GM06990 (cell line): ENCODE measurements around the gene TMEM186.
"Not testable (repeated sequence)": the region's sequence is repeated elsewhere in the genome, so short reads cannot be mapped to it uniquely, and the experiment has no call there.

Source experiments
- DNase-seq: peaks from one replicate; pipeline ENCODE4 v3.0.0-alpha.2; 2011; ENCODE audit not compliant: insufficient read length; ENCODE audit errors: extremely low read depth
- H3K27me3 ChIP-seq: replicated peaks from 2 replicates; pipeline ENCODE4 v1.6.0; 2011; ENCODE audit warnings: low read length; ENCODE audit not compliant: control insufficient read depth, insufficient read depth
- H3K36me3 ChIP-seq: 2 replicates; pipeline ENCODE4 v1.5.1; 2011; ENCODE audit warnings: low read length; ENCODE audit not compliant: control insufficient read depth, insufficient read depth
- H3K4me3 ChIP-seq: replicated peaks from 2 replicates; pipeline ENCODE4 v1.5.1; 2011; ENCODE audit warnings: low read depth, mild to moderate bottlenecking, control low read depth, low read length
- TF ChIP-seq, protein P1 (sequence below): IDR thresholded peaks from 2 replicates; pipeline ENCODE4 v1.5.1; 2011; ENCODE audit warnings: low read length, control low read depth, mild to moderate bottlenecking, inconsistent platforms; ENCODE audit not compliant: insufficient read depth, poor library complexity, severe bottlenecking

TMEM186 gene

DNA sequence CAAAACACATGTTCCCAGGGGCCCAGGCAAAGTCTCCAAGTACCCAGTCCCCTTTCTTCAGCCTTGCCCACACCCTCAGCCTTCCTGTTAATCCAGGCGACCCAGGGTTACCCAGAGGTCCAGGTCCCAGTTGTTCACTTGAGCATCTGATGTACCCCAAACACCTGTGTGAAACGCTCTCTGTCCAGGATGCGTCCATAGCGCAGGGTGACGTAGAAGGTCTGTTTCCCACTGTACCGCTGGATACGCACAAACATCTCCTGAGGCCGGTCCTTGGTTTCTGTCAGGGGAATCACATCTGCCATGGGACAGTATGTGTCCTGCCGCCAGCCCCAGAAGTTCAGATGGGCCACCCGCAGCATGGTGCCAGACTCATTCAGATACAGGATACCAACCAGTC is 1.6 kb downstream of the TMEM186 start:
- Histone ChIP-seq H3K27me3 (no peaks in the 10 kb centered on the region), H3K36me3 (no peaks in the 10 kb centered on the region; the same call in none of the 2 replicates), H3K4me3 (no peak overlapping the region)
- TF ChIP-seq, protein P1, sequence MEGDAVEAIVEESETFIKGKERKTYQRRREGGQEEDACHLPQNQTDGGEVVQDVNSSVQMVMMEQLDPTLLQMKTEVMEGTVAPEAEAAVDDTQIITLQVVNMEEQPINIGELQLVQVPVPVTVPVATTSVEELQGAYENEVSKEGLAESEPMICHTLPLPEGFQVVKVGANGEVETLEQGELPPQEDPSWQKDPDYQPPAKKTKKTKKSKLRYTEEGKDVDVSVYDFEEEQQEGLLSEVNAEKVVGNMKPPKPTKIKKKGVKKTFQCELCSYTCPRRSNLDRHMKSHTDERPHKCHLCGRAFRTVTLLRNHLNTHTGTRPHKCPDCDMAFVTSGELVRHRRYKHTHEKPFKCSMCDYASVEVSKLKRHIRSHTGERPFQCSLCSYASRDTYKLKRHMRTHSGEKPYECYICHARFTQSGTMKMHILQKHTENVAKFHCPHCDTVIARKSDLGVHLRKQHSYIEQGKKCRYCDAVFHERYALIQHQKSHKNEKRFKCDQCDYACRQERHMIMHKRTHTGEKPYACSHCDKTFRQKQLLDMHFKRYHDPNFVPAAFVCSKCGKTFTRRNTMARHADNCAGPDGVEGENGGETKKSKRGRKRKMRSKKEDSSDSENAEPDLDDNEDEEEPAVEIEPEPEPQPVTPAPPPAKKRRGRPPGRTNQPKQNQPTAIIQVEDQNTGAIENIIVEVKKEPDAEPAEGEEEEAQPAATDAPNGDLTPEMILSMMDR = no peak
- DNase-seq = no peak

DNA sequence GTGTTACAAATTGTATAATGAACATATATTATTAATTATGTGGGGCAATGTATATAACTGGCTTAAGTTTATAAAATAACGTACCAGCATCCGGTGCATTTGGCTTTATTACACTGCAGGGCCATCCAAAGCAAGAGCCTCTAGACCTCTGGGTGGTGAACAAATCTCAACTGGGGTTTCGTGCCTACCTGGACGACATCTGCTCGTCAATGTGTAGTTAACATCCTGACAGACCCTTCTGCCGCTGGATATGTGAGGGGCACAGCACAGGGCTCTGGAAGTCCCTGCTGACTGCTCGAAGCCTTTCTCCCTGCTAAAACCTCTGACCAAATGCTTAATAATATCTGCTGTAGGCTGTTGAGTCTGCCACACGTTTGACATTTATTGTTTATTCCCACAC is 2.3 kb downstream of the TMEM186 start:
- no peak overlapping the region for H3K4me3 ChIP-seq
- no peaks in the 10 kb centered on the region; the same call in none of the 2 replicates for H3K36me3 ChIP-seq
- DNase-seq = no peak
- H3K27me3 ChIP-seq = no peaks in the 10 kb centered on the region
- TF ChIP-seq, protein P1 = no peak

DNA sequence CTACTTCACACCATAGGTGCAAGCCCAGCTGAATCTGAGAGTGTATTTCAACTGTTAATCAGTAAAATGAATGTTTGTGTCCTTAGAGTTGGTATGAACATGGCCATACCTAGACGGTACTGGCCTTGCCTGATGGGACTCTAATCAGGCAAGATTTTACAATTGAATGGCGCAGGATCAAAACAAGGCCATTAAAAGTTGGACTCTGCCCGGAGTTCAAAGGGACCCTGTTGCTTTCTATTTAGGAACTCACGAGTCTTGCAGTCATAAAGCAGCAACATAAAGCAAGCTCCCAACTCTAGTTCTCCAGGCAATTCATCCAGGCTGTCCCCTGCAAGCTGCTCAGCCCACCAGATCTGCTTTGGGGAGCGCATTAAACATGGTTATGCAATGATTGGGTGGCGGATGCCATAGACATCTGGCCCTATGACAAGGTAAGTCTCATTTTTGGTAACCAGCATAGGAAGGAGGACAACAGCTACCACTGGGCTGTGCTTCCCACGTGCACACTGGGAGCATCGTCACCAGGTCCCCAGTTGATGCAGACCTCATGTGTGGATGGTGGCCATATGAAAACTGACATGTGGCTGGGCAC is 8.8 kb downstream of the TMEM186 start:
- TF ChIP-seq, protein P1 = no peak
- no peaks in the 10 kb centered on the region for H3K27me3 ChIP-seq
- no peaks in the 10 kb centered on the region; the same call in 1 of the 2 replicates for H3K36me3 ChIP-seq
- DNase-seq = no peak
- no peak overlapping the region for H3K4me3 ChIP-seq

DNA sequence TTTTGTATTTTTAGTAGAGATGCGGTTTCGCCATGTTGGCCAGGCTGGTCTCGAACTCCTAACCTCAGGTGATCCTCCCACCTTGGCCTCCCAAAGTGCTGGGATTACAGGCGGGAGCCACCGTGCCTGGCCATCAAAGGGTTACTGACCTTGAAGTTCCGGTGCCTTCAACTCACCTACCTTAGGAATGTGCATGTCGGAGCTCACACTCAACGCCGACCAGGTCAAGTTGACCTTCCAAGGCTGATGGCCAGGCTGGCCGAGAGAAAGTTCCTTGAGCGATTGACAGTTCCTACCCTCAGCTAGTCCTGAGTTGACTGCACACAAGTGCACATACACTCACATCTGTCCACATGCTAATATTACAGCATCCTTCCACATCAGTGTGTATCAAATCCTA is 11.1 kb downstream of the TMEM186 start:
- not testable (repeated sequence) for H3K36me3 ChIP-seq, DNase-seq, H3K4me3 ChIP-seq, H3K27me3 ChIP-seq

DNA sequence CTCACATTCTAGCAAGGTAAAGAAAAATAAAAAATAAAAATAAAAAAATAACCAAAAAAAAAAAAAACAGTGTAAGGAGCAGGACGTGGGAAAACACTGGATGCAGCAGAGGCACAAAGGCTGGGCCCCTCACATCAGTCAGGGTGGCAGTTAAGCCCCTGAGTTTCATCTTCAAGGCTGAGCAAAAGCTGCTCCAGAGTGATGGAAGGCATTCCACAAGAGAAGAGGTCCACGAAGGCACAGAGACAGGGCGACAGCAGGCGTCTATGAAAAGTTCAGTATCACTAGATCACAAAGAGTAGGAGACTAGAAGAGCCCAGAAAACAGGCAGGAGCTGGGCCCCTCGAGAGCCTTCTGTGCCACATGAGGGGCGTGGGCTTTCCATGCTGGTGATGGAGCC is 12.0 kb downstream of the TMEM186 start:
- no peak overlapping the region for H3K4me3 ChIP-seq
- no peaks in the 10 kb centered on the region; the same call in 1 of the 2 replicates for H3K27me3 ChIP-seq
- H3K36me3 ChIP-seq = no peaks in the 10 kb centered on the region
- no peak for DNase-seq
- TF ChIP-seq, protein P1 = no peak

DNA sequence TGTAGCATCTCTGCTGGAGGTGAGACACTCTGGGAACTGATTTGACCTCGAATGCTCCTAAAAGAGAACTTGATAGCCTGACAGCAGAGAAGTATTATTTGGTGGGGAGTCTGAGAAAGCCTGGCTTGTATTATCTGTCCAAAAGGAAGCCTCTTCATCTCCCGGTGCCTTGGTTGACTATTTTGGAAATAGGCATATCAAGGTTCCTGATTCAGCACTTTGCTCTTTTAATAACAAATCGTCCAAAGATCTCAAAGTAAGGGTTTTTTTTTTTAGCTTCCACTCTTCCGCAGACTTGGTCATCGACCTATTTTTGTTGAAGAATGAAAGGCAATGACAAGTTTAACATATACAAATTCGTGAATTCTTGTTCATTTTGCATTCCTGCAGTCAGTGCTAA is 14.8 kb downstream of the TMEM186 start:
- Histone ChIP-seq H3K36me3 (no peaks in the 10 kb centered on the region; the same call in 1 of the 2 replicates), H3K4me3 (no peak overlapping the region), H3K27me3 (no peaks in the 10 kb centered on the region; the same call in 1 of the 2 replicates)
- TF ChIP-seq, protein P1 = no peak
- no peak for DNase-seq
